ENCODE results near the gene GTF2A1.

Gene GTF2A1

DNA sequence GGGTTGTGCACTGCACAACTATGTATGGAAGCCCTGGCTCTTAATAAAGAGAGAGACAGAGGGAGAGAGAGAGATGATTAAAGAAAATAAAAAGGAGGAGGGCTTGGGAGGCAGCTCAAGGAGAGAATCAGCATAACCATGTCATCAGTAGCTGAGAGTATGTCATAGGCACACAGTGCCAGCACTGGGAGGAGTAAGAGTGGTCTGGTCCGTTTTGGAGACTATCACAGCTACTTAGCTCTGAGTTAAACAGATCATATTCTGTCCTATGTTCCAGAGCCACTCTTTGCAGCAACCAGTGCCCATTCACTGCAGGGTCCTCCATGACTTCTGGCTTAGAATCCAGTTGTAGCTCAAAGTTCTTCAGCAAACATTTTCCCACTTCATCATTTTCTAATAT lies 59.0 kb downstream of the GTF2A1 start:
- H3K4me3 ChIP-seq (ENCODE audit: low read length): no peak overlapping the region
- no peak for DNase-seq (ENCODE audit: low read depth)
- TF ChIP-seq, protein P1, sequence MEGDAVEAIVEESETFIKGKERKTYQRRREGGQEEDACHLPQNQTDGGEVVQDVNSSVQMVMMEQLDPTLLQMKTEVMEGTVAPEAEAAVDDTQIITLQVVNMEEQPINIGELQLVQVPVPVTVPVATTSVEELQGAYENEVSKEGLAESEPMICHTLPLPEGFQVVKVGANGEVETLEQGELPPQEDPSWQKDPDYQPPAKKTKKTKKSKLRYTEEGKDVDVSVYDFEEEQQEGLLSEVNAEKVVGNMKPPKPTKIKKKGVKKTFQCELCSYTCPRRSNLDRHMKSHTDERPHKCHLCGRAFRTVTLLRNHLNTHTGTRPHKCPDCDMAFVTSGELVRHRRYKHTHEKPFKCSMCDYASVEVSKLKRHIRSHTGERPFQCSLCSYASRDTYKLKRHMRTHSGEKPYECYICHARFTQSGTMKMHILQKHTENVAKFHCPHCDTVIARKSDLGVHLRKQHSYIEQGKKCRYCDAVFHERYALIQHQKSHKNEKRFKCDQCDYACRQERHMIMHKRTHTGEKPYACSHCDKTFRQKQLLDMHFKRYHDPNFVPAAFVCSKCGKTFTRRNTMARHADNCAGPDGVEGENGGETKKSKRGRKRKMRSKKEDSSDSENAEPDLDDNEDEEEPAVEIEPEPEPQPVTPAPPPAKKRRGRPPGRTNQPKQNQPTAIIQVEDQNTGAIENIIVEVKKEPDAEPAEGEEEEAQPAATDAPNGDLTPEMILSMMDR (conservative IDR thresholded peaks at IDR 0.05; ENCODE audit: low read length): no peak

DNA sequence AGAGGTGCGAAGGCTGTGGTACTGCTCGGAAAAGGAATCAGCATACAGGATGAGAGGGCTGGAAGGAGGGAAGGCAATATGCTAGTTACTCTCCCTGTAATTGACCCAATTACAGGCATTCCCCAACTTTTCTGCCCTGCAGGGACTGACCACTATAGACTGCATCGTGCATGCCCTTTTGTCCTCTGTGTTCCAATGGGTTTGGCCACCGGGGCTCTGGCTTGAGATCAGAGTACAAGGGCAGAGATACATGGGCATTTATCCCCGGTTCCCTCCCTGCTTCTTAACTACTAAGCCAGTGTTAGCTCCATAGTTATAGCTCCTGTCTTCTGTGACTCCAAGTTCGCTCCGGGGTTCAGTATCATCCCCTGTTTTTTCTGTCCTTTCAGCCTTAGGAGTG lies 59.7 kb downstream of the GTF2A1 start:
- DNase-seq (ENCODE audit: low read depth): no peak
- H3K4me3 ChIP-seq (ENCODE audit: low read length): no peak overlapping the region
- TF ChIP-seq, protein P1 (conservative IDR thresholded peaks at IDR 0.05; ENCODE audit: low read length): no peak

GRCh38 chr14:81157431-81157830 lies 63.3 kb downstream of the GTF2A1 start:
- H3K4me3 ChIP-seq (ENCODE audit: low read length): no peak overlapping the region
- DNase-seq (ENCODE audit: low read depth): no peak
- TF ChIP-seq, protein P1 (conservative IDR thresholded peaks at IDR 0.05; ENCODE audit: low read length): no peak

- TF ChIP-seq, protein P1 (conservative IDR thresholded peaks at IDR 0.05; ENCODE audit: low read length): no peak
- DNase-seq (ENCODE audit: low read depth): no peak
Measured at GRCh38 chr14:81153187-81153586, 67.6 kb downstream of the GTF2A1 start.

GRCh38 chr14:81148635-81149034 lies 72.1 kb downstream of the GTF2A1 start:
- H3K4me3 ChIP-seq (ENCODE audit: low read length): no peak overlapping the region
- DNase-seq (ENCODE audit: low read depth): no peak
- TF ChIP-seq, protein P1 (conservative IDR thresholded peaks at IDR 0.05; ENCODE audit: low read length): no peak

More at GRCh38 chr14:81153187-81153586, 67.6 kb downstream of the GTF2A1 start:
- H3K4me3 ChIP-seq (ENCODE audit: low read length): no peak overlapping the region

DNA sequence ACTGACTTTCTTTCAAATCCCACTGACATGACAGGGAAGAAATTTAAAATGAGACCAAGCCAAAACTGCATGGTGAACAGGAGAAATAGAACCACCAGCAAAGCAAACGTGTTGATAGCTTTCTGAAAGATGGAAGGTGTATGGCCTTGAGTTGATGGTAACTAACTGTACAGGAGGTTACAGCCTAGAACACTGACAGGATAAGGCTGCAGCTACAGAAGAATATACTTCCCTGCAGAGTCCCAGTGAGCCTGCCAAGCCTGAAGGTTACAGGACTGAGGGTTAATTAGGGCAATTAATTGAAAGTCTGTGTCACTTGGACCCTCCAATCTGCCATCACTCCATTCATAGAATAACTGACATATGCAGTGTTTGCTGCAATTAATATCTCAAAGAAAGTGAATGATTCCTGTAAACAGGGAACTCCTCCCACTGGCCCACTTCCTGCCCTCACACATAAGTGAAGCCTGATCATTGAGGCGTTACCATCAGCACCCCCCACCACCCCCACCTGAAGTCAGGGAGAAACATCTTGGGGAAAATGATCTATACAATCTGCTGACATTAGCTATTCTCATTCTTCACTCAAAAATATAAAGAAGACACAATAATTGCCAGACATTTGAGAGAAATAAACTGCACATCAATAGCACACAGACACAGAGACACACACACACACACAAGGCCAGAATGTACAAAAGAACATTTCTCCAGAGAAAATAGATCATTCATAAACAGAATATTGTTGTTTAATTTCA lies 73.4 kb downstream of the GTF2A1 start:
- no peak for DNase-seq (ENCODE audit: low read depth)
- H3K4me3 ChIP-seq (ENCODE audit: low read length): no peak overlapping the region
- TF ChIP-seq, protein P1 (conservative IDR thresholded peaks at IDR 0.05; ENCODE audit: low read length): no peak

Measured in AG10803 (cell line).